Colonic mucosa (tissue), 4 donors: Measurements from ENCODE around the gene PSMD13. TPM values are rescaled to one million over a fixed set of nuclear protein-coding genes. Genes with fewer than 3 reads are reported as not detected.
A peak's percentile ranks its signal among the peaks of the same experiment; 100 is the strongest.
"Not testable (repeated sequence)": the region's sequence is repeated elsewhere in the genome, so short reads cannot be mapped to it uniquely, and the experiment has no call there.

ENCODE experiments used
- DNase-seq: peaks from one replicate; pipeline ENCODE4 v3.0.0-alpha.2; 2020
- H3K27ac ChIP-seq: fragments of 200-600 bp; one replicate; pipeline ENCODE4 v1.8.0; 2021
- H3K27me3 ChIP-seq: fragments of 200-600 bp; one replicate; pipeline ENCODE4 v1.8.0; 2021
- H3K36me3 ChIP-seq: fragments of 200-600 bp; one replicate; pipeline ENCODE4 v1.8.0; 2021
- H3K4me1 ChIP-seq: fragments of 200-600 bp; one replicate; pipeline ENCODE4 v1.8.0; 2021; ENCODE audit warnings: mild to moderate bottlenecking
- H3K4me3 ChIP-seq: fragments of 200-600 bp; one replicate; pipeline ENCODE4 v1.8.0; 2021
- H3K9ac ChIP-seq, 2 donors: one replicate each; pipeline ENCODE4 v1.7.0; 2013; ENCODE audit warnings: control low read depth in 2 of 2, low read depth in 2 of 2, low read length in 2 of 2
- H3K9me3 ChIP-seq: fragments of 200-600 bp; one replicate; pipeline ENCODE4 v1.8.0; 2021
- intact Hi-C: fragments of 100-400 bp; cut with DNase I; formaldehyde crosslinking; loops from one replicate; pipeline ENCODE4 v1.14.1; 2022
- total RNA-seq, 2 donors: library from RNA; stranded (reverse); fragmentation: NEBNext Ultra II Directional in 1 of 2; extraction: Animal tissue kit (Norgen Biotek cat#: 25700) in 1 of 2; gene quantifications; one replicate each; pipeline ENCODE4 v1.2.1, GENCODE V29; 2021
- TF ChIP-seq, protein P1 (sequence below): fragments of 200-600 bp; IDR thresholded peaks from one replicate; pipeline ENCODE4 v1.8.0; 2022; ENCODE audit warnings: antibody characterized with exemption, mild to moderate bottlenecking
- donor health status: healthy.
- donor health status: DM: no; HTN: no; CAD: no.
- donor health status: DM: no; HTN: no; CAD: no.

The PSMD13 gene
- total RNA-seq = 100 to 1,000 TPM in 1 of 2 donors, 10 to 100 TPM in 1; 99.0 to 145 TPM

DNA sequence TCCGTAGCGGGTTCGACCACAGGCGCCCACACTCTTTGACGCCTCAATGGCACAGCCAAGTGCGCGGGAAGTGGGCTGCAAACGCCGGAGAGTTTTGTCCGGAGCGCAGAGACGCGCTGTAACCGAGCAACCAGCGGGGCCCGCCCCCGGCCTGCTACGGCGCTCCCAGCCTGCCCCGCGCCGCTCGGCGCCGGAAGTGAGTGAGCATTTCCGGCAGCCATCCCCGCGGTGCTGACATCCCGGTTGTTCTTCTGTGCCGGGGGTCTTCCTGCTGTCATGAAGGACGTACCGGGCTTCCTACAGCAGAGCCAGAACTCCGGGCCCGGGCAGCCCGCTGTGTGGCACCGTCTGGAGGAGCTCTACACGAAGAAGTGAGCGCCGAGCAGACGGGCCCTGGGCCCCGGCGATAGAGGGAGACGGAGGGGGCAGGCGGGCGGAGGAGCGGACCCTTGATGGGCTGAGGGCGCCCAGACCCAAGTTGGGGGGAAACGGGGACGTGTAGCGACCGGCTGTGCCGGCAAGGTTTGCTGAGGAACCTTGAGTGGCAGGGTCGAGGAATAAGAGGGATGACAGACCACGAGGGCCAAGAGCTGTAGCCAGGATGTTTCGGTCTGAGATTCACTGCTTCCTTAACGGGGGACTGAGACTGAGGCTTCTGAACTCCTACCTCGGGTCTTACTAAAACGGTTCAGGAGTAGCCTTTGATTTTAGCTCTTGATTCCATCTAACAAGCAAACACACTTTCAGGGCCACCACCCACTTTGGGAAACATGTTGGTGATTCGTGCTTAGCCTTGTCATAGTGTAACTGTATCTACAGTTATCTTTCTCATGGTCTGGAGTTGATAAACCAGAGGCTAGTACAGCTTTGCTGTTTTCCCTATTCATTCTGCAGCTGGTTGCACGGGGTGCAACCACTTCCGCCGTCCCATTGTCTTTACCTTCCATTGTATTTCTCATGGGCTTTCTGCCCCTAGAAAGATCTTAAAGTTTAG lies at the start of gene PSMD13:
PSMD13 (plus strand) TSS at position 203 of the 994 bp plus-strand sequence; CDS start at position 277, 74 bp downstream.
- H3K36me3 ChIP-seq = no peaks in the 10 kb centered on the region
- peak within 1 kb of the TSS; percentile 96 for H3K4me3 ChIP-seq
- intact Hi-C loops = loop anchor here (5.0 kb wide), 1 partner anchor 125 kb away; no protein-coding TSS in a partner anchor
- H3K9ac ChIP-seq = peak within 1 kb of the TSS; percentile 83 to 98
- H3K27me3 ChIP-seq = no peaks in the 10 kb centered on the region
- DNase-seq = peak; percentile 87
- H3K27ac ChIP-seq = peak within 1 kb of the TSS; percentile 95
- TF ChIP-seq, protein P1, sequence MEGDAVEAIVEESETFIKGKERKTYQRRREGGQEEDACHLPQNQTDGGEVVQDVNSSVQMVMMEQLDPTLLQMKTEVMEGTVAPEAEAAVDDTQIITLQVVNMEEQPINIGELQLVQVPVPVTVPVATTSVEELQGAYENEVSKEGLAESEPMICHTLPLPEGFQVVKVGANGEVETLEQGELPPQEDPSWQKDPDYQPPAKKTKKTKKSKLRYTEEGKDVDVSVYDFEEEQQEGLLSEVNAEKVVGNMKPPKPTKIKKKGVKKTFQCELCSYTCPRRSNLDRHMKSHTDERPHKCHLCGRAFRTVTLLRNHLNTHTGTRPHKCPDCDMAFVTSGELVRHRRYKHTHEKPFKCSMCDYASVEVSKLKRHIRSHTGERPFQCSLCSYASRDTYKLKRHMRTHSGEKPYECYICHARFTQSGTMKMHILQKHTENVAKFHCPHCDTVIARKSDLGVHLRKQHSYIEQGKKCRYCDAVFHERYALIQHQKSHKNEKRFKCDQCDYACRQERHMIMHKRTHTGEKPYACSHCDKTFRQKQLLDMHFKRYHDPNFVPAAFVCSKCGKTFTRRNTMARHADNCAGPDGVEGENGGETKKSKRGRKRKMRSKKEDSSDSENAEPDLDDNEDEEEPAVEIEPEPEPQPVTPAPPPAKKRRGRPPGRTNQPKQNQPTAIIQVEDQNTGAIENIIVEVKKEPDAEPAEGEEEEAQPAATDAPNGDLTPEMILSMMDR = no peak
- H3K9me3 ChIP-seq = no peaks in the 10 kb centered on the region
- peaks cover 7% of the 10 kb centered on the region for H3K4me1 ChIP-seq

DNA sequence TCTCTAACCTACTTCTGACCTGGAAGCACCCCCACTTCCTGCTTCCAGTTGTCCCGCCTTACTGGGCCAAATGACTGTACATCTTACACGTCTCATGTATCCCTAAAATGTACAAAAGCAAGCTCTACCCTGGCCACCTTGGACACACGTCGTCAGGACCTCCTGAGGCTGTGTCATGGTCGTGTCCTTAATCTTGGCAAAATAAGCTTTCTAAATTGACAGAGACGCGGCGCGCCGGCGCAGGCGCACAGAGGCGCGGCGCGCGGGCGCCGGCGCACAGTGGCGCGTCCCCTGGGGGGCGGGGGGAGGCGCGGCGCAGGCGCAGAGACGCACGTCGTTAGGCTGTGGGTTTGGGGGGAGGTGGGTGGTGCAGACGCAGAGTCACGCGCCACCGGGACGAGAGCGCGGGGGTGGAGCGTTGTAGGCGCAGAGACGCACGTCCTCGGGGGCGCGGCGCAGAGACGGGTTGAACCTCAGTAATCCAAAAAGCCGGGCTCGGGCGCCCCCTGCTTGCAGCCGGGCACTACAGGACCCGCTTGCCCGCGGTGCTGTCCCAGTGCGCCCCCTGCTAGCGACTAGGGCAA lies 47.5 kb upstream of the PSMD13 start:
- H3K27ac ChIP-seq, H3K9me3 ChIP-seq, intact Hi-C loops, H3K27me3 ChIP-seq, H3K4me1 ChIP-seq, H3K4me3 ChIP-seq, H3K9ac ChIP-seq, DNase-seq, H3K36me3 ChIP-seq: not testable (repeated sequence)

DNA sequence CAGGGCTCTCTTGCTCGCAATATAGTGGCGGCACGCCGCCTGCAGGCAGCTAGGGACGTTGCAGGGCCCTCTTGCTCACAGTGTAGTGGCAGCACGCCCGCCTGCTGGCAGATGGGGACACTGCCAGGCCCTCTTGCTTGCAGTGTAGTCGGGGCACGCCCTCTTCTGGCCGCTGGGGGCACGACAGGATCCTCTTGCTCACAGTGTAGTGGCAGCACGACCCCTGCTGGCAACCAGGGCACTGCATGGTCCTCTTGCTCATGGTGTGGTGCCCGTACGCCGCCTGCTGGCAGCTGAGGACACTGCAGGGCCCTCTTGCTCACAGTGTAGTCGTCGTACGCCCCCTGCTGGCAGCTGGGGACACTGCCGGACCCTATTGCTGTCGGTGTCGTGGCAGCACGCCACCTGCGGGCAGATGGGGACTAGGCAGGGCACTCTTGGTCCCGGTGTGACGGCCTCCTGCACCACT lies 46.9 kb upstream of the PSMD13 start:
- H3K4me3 ChIP-seq, H3K27ac ChIP-seq, intact Hi-C loops, H3K27me3 ChIP-seq, H3K36me3 ChIP-seq, H3K9me3 ChIP-seq, H3K9ac ChIP-seq, H3K4me1 ChIP-seq: not testable (repeated sequence)
- DNase-seq = peak; percentile 18

DNA sequence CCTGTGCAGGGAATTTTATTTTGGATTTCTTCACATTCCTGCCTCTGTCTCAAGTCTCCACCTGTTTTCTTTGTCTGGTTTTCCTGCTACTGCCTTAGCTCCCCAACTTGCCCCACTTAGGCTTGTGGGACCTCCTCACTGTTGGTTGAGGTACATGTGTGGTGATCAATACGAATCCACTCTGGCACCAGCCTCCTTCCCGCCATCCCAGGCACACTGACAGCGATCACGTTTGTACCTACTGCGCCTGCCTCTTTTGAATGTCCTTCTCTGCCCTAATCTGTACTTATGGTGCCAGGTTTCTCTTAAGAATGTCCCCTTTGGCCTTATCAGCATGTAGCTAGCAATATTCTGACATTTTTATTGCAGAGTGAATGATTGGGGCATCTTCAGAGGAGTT lies 46.2 kb upstream of the PSMD13 start:
- intact Hi-C loops = not testable (repeated sequence)

DNA sequence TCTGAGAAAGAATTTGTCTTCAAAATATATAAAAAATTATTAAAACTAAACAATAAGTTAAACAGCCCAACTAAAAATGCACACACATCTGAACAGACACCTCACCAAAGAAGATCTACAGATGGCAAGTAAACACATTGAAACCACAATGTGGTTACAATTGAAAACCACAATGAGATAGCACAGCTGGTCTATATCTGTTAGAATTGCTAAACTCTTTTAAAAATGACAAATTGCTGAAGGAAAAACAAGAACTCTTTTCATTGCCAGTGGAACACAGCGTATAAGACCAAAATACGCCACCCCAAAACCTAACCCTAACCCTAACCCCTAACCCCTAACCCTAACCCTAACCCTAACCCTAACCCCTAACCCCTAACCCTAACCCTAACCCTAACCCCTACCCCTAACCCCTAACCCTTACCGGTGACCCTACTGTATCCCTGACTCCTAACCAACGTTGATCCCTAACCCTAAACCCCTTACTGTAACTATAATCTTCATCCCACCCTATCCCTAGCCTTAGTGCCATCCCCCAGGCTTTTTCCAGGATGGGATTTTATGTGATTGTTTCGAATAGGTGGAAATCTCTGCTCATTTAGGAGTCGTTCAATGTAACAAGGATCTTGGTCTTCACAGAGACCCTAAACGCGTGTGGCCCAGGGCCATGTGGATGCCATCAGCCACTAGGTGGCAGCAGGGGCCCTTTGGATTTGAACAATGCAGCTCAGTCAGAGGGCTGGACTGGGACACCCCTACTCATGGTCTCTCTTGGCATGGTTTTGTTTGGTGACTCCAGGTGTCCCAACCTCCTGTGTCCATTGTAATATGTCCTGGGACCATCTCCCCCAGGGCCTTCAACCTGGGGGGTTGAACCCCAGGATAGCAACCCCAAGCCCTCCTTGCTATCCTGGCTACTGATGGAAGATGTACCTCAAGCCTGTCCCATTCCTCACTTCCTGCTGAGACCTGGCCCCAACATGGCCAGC lies 45.0 kb upstream of the PSMD13 start:
- intact Hi-C loops, H3K4me3 ChIP-seq, H3K9me3 ChIP-seq, H3K4me1 ChIP-seq, H3K27ac ChIP-seq, H3K27me3 ChIP-seq, H3K36me3 ChIP-seq, H3K9ac ChIP-seq: not testable (repeated sequence)
- TF ChIP-seq, protein P1 = peak; percentile 32
- peak; percentile 16 for DNase-seq

More for the DNA sequence above, 46.2 kb upstream of the PSMD13 start:
- not testable (repeated sequence) for H3K27me3 ChIP-seq, H3K4me1 ChIP-seq, H3K4me3 ChIP-seq, DNase-seq, H3K9ac ChIP-seq, H3K27ac ChIP-seq, H3K36me3 ChIP-seq, H3K9me3 ChIP-seq

DNA sequence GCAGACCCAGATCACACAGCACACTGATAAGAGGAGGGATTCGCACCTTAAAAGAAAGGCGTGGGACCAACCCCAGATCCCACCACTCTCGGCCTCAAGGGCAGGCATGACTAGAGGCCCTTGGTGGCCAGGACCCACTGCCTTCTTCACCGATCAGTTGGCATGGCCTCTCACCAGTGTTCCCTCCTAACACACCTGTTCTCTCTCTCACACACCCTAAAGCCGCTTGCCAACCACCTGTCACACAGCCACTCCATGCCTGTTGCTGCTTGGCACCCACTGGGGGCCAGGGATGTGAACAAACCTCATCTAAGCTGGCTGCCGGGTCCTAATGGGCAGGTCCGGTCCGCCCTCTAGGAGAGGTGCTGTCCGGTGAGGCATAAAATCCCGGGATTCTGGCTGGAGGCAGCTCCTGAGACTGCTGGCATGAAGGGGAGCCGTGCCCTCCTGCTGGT lies 44.1 kb upstream of the PSMD13 start, which contains the start of gene SCGB1C1:
SCGB1C1 (plus strand) TSS at position 405 of the 455 bp plus-strand sequence; CDS start at position 427, 22 bp downstream.
- H3K4me1 ChIP-seq, H3K36me3 ChIP-seq, DNase-seq, H3K4me3 ChIP-seq, H3K27ac ChIP-seq, H3K9ac ChIP-seq, H3K27me3 ChIP-seq, intact Hi-C loops, H3K9me3 ChIP-seq: not testable (repeated sequence)

DNA sequence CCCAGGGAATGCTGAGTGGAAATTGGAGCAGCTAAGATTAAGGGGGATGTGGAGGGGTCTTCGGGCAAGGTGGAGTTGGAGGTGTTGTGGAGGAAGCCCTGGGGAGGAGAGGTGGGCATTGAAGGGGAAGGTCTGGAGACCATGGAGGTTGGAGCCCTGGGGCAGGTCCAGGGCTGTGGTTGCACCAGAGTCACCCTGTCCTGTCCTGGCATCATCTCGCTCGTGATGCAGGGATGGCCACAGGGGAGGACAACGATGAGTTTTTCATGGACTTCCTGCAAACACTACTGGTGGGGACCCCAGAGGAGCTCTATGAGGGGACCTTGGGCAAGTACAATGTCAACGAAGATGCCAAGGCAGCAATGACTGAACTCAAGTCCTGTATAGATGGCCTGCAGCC lies 43.3 kb upstream of the PSMD13 start:
- H3K4me1 ChIP-seq, H3K4me3 ChIP-seq, H3K27me3 ChIP-seq, H3K27ac ChIP-seq, H3K36me3 ChIP-seq, intact Hi-C loops, H3K9me3 ChIP-seq, H3K9ac ChIP-seq: not testable (repeated sequence)
- peak; percentile 16 for DNase-seq
